Measurements from ENCODE around the gene LCP2.

GRCh38 chr5:170347022-170347567 is 49.5 kb upstream of the LCP2 start:
- no peak for TF ChIP-seq ZNF776 (tag by site-specific recombination; IDR thresholded peaks at IDR 0.05; ENCODE audit: borderline replicate concordance)
- no peak for TF ChIP-seq ZNF571 (tag by site-specific recombination; IDR thresholded peaks at IDR 0.05)
- TF ChIP-seq KLF9 (tag by site-specific recombination; IDR thresholded peaks at IDR 0.05; ENCODE audit: low read depth) = no peak
- no peak for TF ChIP-seq CTCF (tag by site-specific recombination; IDR thresholded peaks at IDR 0.05)
- TF ChIP-seq MZF1 (tag by site-specific recombination; IDR thresholded peaks at IDR 0.05; ENCODE audit: borderline replicate concordance) = no peak
- no peak for TF ChIP-seq ZNF785 (tag by site-specific recombination; IDR thresholded peaks at IDR 0.05)
- TF ChIP-seq SP2 (tag by site-specific recombination; IDR thresholded peaks at IDR 0.05) = no peak
- TF ChIP-seq KLF7 (tag by site-specific recombination; IDR thresholded peaks at IDR 0.05; ENCODE audit: borderline replicate concordance) = no peak
- no peak for TF ChIP-seq PRDM10 (tag by site-specific recombination; IDR thresholded peaks at IDR 0.05)
- TF ChIP-seq ZBTB7A (tag by site-specific recombination; IDR thresholded peaks at IDR 0.05; ENCODE audit: low read depth) = no peak
- no peak for TF ChIP-seq ZNF138 (tag by site-specific recombination; IDR thresholded peaks at IDR 0.05; ENCODE audit: borderline replicate concordance)
- no peak for TF ChIP-seq GLIS2 (tag by site-specific recombination; IDR thresholded peaks at IDR 0.05)
